H54 (cell line): Measurements from ENCODE around the gene EIF3F.

Experiments used
- DNase-seq: peaks from one replicate; pipeline ENCODE4 v3.0.0; 2011; ENCODE audit warnings: low spot score, mixed read lengths; ENCODE audit not compliant: insufficient read length
- FAIRE-seq: peaks from 3 replicates; lab custom pipeline; 2011; peaks lifted over from hg19 to GRCh38; lab: Jason Lieb, UNC
- POLR2A ChIP-seq: IDR thresholded peaks from 2 replicates; pipeline ENCODE4 v1.6.1; 2011; ENCODE audit warnings: low read depth, mild to moderate bottlenecking, low read length

Gene EIF3F, protein sequence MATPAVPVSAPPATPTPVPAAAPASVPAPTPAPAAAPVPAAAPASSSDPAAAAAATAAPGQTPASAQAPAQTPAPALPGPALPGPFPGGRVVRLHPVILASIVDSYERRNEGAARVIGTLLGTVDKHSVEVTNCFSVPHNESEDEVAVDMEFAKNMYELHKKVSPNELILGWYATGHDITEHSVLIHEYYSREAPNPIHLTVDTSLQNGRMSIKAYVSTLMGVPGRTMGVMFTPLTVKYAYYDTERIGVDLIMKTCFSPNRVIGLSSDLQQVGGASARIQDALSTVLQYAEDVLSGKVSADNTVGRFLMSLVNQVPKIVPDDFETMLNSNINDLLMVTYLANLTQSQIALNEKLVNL

GRCh38 chr11:7986768-7987559 lies at the start of gene EIF3F:
Gene EIF3F, plus strand, starts transcription at chr11:7987337. Its CDS starts 16 bp downstream, at chr11:7987353.
- TF ChIP-seq POLR2A = no peak
- DNase-seq (peak; percentile 84), FAIRE-seq (peak; percentile 93)

GRCh38 chr11:7941146-7941545 lies 46.0 kb upstream of the EIF3F start:
- no peak for DNase-seq
- TF ChIP-seq POLR2A = no peak
- FAIRE-seq = no peak

- no peak for DNase-seq
- FAIRE-seq = no peak
- no peak for TF ChIP-seq POLR2A
Measured at GRCh38 chr11:7941608-7942007, 45.5 kb upstream of the EIF3F start, which contains the start of gene OR10A3. Gene OR10A3, minus strand, starts transcription at chr11:7941708. Its CDS starts 2,188 bp downstream, at chr11:7939520.

- no peak for TF ChIP-seq POLR2A
- DNase-seq (no peak), FAIRE-seq (no peak)
Measured at GRCh38 chr11:7944123-7944522, 43.0 kb upstream of the EIF3F start.

GRCh38 chr11:7949934-7950333 lies 37.2 kb upstream of the EIF3F start:
- FAIRE-seq (no peak), DNase-seq (no peak)
- TF ChIP-seq POLR2A = no peak

- DNase-seq = no peak
- FAIRE-seq = no peak
- TF ChIP-seq POLR2A = no peak
Measured at GRCh38 chr11:7955191-7955590, 31.9 kb upstream of the EIF3F start.

DNA sequence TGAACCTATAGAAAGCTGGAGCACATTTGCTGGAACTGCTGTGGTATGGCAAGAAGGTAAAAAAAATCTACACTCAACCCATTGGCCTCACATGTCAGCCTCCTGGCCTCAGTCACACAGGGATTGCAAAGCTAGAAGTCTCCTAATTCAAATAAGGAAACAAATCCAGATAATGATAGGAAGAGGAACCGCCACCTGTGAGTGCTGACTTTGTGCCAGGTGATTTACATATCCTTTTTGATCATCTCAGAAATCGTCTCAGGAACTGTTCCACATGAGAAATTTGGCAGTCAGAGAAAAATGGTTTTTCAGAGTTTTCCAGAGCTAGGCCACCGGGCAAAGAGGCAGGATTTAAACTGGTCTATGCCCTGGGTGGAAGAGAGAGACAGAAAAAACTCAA lies 22.9 kb upstream of the EIF3F start:
- no peak for FAIRE-seq
- no peak for TF ChIP-seq POLR2A

GRCh38 chr11:7964873-7965272 lies 22.3 kb upstream of the EIF3F start:
- no peak for TF ChIP-seq POLR2A
- FAIRE-seq (peak; percentile 61), DNase-seq (no peak)

More for the DNA sequence above, 22.9 kb upstream of the EIF3F start:
- DNase-seq = no peak

GRCh38 chr11:7965386-7965785 lies 21.8 kb upstream of the EIF3F start, which contains the start of gene NLRP10:
Gene NLRP10, minus strand, starts transcription at chr11:7965447. Its CDS starts 1,952 bp downstream, at chr11:7963495.
- no peak for FAIRE-seq
- peak; percentile 38 for DNase-seq
- no peak for TF ChIP-seq POLR2A

- no peak for FAIRE-seq
- no peak for TF ChIP-seq POLR2A
- DNase-seq = no peak
Measured at GRCh38 chr11:7967097-7967496, 20.0 kb upstream of the EIF3F start.

- DNase-seq (no peak), FAIRE-seq (no peak)
- TF ChIP-seq POLR2A = no peak
Measured at GRCh38 chr11:7967826-7968225, 19.3 kb upstream of the EIF3F start.

DNA sequence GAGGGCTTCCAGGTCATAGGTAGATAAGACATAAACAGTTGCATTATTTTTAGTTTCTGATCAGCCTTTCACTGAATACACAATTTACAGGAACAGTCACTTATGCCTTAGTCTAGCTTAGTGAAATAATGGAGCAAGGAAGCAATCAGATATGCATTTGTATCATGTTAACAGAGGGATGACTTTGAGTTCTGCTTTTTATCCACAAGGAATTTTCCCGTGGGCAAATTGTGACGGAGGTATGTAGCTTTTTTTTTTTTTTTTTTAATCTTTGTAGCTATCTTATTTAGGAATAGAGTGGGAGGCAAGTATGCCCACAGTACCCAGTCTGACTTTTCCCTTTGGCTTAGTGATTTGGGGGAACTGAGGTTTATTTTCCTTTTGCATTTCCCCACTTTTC lies 18.5 kb upstream of the EIF3F start:
- TF ChIP-seq POLR2A = no peak
- FAIRE-seq (no peak), DNase-seq (no peak)

DNA sequence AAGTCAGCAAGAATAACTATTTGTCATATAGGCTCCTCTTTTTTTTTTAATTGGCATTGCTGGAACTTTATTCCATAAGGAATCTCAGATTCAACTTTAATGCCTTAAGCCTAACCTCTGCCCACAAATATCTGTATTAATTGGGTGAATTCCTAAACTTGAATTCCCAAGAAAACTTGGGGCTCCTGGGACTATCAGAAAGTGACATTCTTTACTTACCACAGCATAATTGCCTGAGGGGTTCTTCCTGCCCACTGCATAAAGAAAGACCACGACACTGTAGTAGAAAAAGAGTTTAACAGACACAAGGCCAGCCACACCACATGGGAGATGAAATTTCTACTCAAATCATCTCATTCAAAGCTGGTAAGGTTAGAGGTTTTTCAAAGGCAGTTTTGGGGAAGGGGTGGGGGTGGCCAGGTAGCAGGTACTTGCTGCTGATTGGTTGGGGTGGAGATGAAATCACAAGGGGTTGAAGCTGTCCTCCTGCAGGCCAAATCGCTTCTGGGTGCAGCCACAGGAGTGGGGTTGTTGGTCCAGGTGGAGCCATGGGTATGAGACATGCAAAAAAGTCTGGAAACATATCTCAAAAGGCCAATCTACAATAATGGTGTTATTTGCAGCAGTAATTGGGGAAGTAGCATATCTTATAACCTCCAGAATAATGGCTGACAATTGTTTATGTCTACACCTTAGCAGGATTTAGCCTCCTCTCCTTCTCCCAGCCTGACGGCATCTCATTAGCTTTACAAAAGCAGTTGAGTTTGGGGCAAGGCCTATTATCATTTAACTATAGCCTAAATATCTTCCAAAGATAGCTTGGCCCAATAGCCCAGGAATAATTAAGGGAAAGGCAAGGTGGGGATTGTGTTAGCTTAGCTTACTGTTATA lies 17.1 kb upstream of the EIF3F start:
- no peak for DNase-seq
- no peak for TF ChIP-seq POLR2A
- FAIRE-seq = no peak

- no peak for FAIRE-seq
- no peak for TF ChIP-seq POLR2A
- no peak for DNase-seq
Measured at GRCh38 chr11:7971846-7972245, 15.3 kb upstream of the EIF3F start.
